H1 (cell line): ENCODE measurements around the gene TRAPPC3.

Source experiments
- BACH1 ChIP-seq: IDR thresholded peaks from 2 replicates; pipeline ENCODE4 v1.6.1; 2012; ENCODE audit warnings: low read length, improper control_type of control experiment
- BRCA1 ChIP-seq: IDR thresholded peaks from 2 replicates; pipeline ENCODE4 v1.6.1; 2012; ENCODE audit warnings: low read depth, low read length, improper control_type of control experiment
- CHD1 ChIP-seq: IDR thresholded peaks from 2 replicates; pipeline ENCODE4 v1.6.1; 2012; ENCODE audit warnings: low read depth, low read length, improper control_type of control experiment
- EP300 ChIP-seq, 2 experiments: IDR thresholded peaks; 1 replicate in 1 of 2; 2 replicates in 1 of 2; pipeline ENCODE4 v1.6.1; 2011 to 2012; ENCODE audit warnings: low read depth in 2 of 2, low read length in 2 of 2, mild to moderate bottlenecking in 2 of 2, borderline replicate concordance in 1 of 2, inconsistent platforms in 1 of 2, moderate library complexity in 1 of 2
- EZH2 ChIP-seq: fragments of 200-600 bp; sonication (generic); IDR thresholded peaks from 2 replicates; pipeline ENCODE4 v1.7.1; 2012; ENCODE audit warnings: low read depth, mild to moderate bottlenecking, moderate library complexity, low read length, inconsistent platforms; ENCODE audit not compliant: severe bottlenecking
- JUN ChIP-seq: IDR thresholded peaks from 2 replicates; pipeline ENCODE4 v1.6.1; 2011; ENCODE audit warnings: low read depth, mild to moderate bottlenecking, improper control_type of control experiment, low read length
- KDM5A ChIP-seq: fragments of 200-600 bp; IDR thresholded peaks from 2 replicates; pipeline ENCODE4 v1.7.1; 2012; ENCODE audit warnings: mild to moderate bottlenecking, low read length, inconsistent platforms, mixed read lengths
- POLR2A ChIP-seq, 2 experiments: IDR thresholded peaks; 1 replicate in 1 of 2; 2 replicates in 1 of 2; pipeline ENCODE4 v1.6.1; 2011; ENCODE audit warnings: low read depth in 2 of 2, low read length in 2 of 2, mild to moderate bottlenecking in 2 of 2; ENCODE audit errors: control extremely low read depth in 1 of 2
- POLR2AphosphoS5 ChIP-seq: IDR thresholded peaks from 2 replicates; pipeline ENCODE4 v1.6.1; 2011; ENCODE audit warnings: low read depth, low read length
- SP2 ChIP-seq: IDR thresholded peaks from 2 replicates; pipeline ENCODE4 v1.6.1; 2012; ENCODE audit warnings: mild to moderate bottlenecking, low read length, inconsistent platforms
- YY1 ChIP-seq: IDR thresholded peaks from 2 replicates; pipeline ENCODE4 v1.6.1; 2011; ENCODE audit warnings: low read depth, mild to moderate bottlenecking, low read length
- TF ChIP-seq, protein P1 (sequence below), 3 experiments: IDR thresholded peaks; 1 replicate in 2 of 3; 2 replicates in 1 of 3; pipeline versions ENCODE4 v1.5.1 to v1.6.1; 2011; ENCODE audit warnings: low read length in 3 of 3, mild to moderate bottlenecking in 3 of 3, inconsistent platforms in 2 of 3, low read depth in 1 of 3, moderate library complexity in 1 of 3; ENCODE audit not compliant: insufficient read depth in 1 of 3; ENCODE audit errors: control extremely low read depth in 1 of 3
- TF ChIP-seq, protein P2 (sequence below): IDR thresholded peaks from 2 replicates; pipeline ENCODE4 v1.6.1; 2012; ENCODE audit warnings: inconsistent platforms
- TF ChIP-seq, protein P3 (sequence below): IDR thresholded peaks from 2 replicates; pipeline ENCODE4 v1.6.1; 2011; ENCODE audit warnings: low read length, improper control_type of control experiment

DNA sequence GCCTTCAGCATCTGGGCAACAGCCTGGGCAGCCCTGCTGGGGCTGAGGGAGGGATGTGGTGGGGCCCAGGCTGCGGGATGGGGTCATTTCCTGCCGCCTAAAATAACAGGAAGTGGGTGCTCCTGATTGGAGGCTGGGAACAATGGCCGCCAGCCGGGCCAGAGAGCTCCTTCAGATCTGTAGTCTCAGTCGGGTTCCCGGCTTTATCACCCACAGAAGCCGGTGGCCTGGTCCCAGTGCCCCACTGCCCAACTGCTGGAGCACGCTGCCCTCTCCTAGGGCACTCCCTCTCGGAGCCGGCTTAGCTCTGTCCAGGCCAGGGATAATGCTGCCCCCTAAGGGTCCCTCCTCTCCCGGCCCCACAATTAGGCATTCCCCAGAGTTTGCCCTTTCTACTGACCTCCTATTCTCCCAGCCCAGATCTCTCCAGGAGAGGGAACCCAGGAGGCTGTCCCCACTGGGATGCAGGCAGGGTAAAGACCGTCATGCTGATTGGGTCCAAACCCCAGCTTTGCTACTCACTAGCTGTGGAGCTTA, 11.7 kb upstream of the TRAPPC3 start:
- no peak for TF ChIP-seq JUN
- peak; percentile 93 to 96 for TF ChIP-seq POLR2A (IDR thresholded peaks at IDR 0.05; ENCODE audit: control extremely low read depth in 1 of 2, low read depth in 2 of 2, low read length in 2 of 2)
- TF ChIP-seq EZH2, result no peak
- TF ChIP-seq BRCA1, result no peak
- no peak for TF ChIP-seq BACH1
- TF ChIP-seq, protein P1, sequence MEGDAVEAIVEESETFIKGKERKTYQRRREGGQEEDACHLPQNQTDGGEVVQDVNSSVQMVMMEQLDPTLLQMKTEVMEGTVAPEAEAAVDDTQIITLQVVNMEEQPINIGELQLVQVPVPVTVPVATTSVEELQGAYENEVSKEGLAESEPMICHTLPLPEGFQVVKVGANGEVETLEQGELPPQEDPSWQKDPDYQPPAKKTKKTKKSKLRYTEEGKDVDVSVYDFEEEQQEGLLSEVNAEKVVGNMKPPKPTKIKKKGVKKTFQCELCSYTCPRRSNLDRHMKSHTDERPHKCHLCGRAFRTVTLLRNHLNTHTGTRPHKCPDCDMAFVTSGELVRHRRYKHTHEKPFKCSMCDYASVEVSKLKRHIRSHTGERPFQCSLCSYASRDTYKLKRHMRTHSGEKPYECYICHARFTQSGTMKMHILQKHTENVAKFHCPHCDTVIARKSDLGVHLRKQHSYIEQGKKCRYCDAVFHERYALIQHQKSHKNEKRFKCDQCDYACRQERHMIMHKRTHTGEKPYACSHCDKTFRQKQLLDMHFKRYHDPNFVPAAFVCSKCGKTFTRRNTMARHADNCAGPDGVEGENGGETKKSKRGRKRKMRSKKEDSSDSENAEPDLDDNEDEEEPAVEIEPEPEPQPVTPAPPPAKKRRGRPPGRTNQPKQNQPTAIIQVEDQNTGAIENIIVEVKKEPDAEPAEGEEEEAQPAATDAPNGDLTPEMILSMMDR (IDR thresholded peaks at IDR 0.05; ENCODE audit: control extremely low read depth in 1 of 3, insufficient read depth in 1 of 3, low read depth in 1 of 3, low read length in 3 of 3), result peak; percentile 54 to 69 (median 59)
- TF ChIP-seq YY1, result peak; percentile 96
- no peak for TF ChIP-seq EP300 (IDR thresholded peaks at IDR 0.05; ENCODE audit: borderline replicate concordance in 1 of 2, low read depth in 2 of 2, low read length in 2 of 2)
- TF ChIP-seq, protein P2, sequence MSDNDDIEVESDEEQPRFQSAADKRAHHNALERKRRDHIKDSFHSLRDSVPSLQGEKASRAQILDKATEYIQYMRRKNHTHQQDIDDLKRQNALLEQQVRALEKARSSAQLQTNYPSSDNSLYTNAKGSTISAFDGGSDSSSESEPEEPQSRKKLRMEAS, result peak; percentile 52; the same call in 1 of the 2 replicates
- TF ChIP-seq KDM5A, result 0 out of 2 replicates have a peak, but pooled peaks have one; percentile 56
- TF ChIP-seq SP2, result no peak
- no peak; the same call in 1 of the 2 replicates for TF ChIP-seq CHD1
- TF ChIP-seq, protein P3, sequence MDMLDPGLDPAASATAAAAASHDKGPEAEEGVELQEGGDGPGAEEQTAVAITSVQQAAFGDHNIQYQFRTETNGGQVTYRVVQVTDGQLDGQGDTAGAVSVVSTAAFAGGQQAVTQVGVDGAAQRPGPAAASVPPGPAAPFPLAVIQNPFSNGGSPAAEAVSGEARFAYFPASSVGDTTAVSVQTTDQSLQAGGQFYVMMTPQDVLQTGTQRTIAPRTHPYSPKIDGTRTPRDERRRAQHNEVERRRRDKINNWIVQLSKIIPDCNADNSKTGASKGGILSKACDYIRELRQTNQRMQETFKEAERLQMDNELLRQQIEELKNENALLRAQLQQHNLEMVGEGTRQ, result no peak
- peak; percentile 73; the same call in 1 of the 2 replicates for TF ChIP-seq POLR2AphosphoS5
